H9 (cell line): Measurements from ENCODE around the gene ELANE. TPM values are rescaled to one million over a fixed set of nuclear protein-coding genes. Genes with fewer than 3 reads are reported as not detected.

Source experiments
- DNase-seq: peaks from one replicate; pipeline ENCODE4 v3.0.0-alpha.2; 2017
- H2AFZ ChIP-seq: one replicate; pipeline ENCODE4 v1.6.1; 2013; ENCODE audit warnings: mild to moderate bottlenecking, low read length, control low read depth, moderate library complexity
- H2AK5ac ChIP-seq: 2 replicates; pipeline ENCODE4 v1.6.1; 2013; ENCODE audit warnings: low read length, control low read depth, mixed read lengths; ENCODE audit not compliant: insufficient read length
- H2BK120ac ChIP-seq: one replicate; pipeline ENCODE4 v1.6.1; 2013; ENCODE audit warnings: low read depth, mild to moderate bottlenecking, low read length, control low read depth, inconsistent platforms; ENCODE audit not compliant: poor library complexity, severe bottlenecking
- H2BK12ac ChIP-seq: 2 replicates; pipeline ENCODE4 v1.6.1; 2013; ENCODE audit warnings: low read length, control low read depth, mixed read lengths, low read depth; ENCODE audit not compliant: insufficient read length
- H2BK15ac ChIP-seq: 2 replicates; pipeline ENCODE4 v1.6.1; 2013; ENCODE audit warnings: low read depth, low read length, control low read depth
- H2BK20ac ChIP-seq: one replicate; pipeline ENCODE4 v1.6.1; 2013; ENCODE audit warnings: low read depth, mild to moderate bottlenecking, low read length, control low read depth, inconsistent platforms; ENCODE audit not compliant: poor library complexity, severe bottlenecking
- H2BK5ac ChIP-seq: 2 replicates; pipeline ENCODE4 v1.6.1; 2013; ENCODE audit warnings: low read length, control low read depth, mixed read lengths; ENCODE audit not compliant: insufficient read length
- H3K14ac ChIP-seq: 2 replicates; pipeline ENCODE4 v1.6.1; 2013; ENCODE audit warnings: low read length, control low read depth; ENCODE audit not compliant: insufficient read depth
- H3K18ac ChIP-seq: 2 replicates; pipeline ENCODE4 v1.6.1; 2013; ENCODE audit warnings: low read depth, mild to moderate bottlenecking, mixed read lengths, low read length, control low read depth; ENCODE audit not compliant: insufficient read length
- H3K23ac ChIP-seq: 2 replicates; pipeline ENCODE4 v1.6.1; 2013; ENCODE audit warnings: low read length, control low read depth, mixed read lengths, low read depth; ENCODE audit not compliant: insufficient read length
- H3K23me2 ChIP-seq: 2 replicates; pipeline ENCODE4 v1.6.1; 2013; ENCODE audit warnings: low read depth, mild to moderate bottlenecking, mixed read lengths, low read length, control low read depth; ENCODE audit not compliant: insufficient read length, poor library complexity, severe bottlenecking
- H3K27ac ChIP-seq: 2 replicates; pipeline ENCODE4 v1.5.1; 2013; ENCODE audit warnings: low read length, control low read depth, mixed read lengths, low read depth; ENCODE audit not compliant: insufficient read length
- H3K27me3 ChIP-seq: 2 replicates; pipeline ENCODE4 v1.6.1; 2013; ENCODE audit warnings: low read length, control low read depth, inconsistent platforms; ENCODE audit not compliant: insufficient read depth
- H3K4ac ChIP-seq: 2 replicates; pipeline ENCODE4 v1.6.1; 2013; ENCODE audit warnings: low read depth, mild to moderate bottlenecking, control low read depth, inconsistent platforms, low read length, moderate library complexity
- H3K4me1 ChIP-seq: 2 replicates; pipeline ENCODE4 v1.6.1; 2013; ENCODE audit warnings: low read length, control low read depth, inconsistent platforms; ENCODE audit not compliant: insufficient read depth
- H3K4me2 ChIP-seq: 2 replicates; pipeline ENCODE4 v1.6.1; 2013; ENCODE audit warnings: low read length, control low read depth, mixed read lengths; ENCODE audit not compliant: insufficient read length, insufficient read depth
- H3K56ac ChIP-seq: 2 replicates; pipeline ENCODE4 v1.6.1; 2013; ENCODE audit warnings: low read depth, mild to moderate bottlenecking, mixed read lengths, low read length, control low read depth; ENCODE audit not compliant: insufficient read length
- H3K79me1 ChIP-seq: 2 replicates; pipeline ENCODE4 v1.6.1; 2013; ENCODE audit warnings: low read depth, mild to moderate bottlenecking, moderate library complexity, low read length, control low read depth, inconsistent platforms; ENCODE audit not compliant: insufficient read depth, poor library complexity, severe bottlenecking
- H3K79me2 ChIP-seq: 2 replicates; pipeline ENCODE4 v1.6.1; 2013; ENCODE audit warnings: low read length, control low read depth, inconsistent platforms; ENCODE audit not compliant: insufficient read depth
- H3K9ac ChIP-seq: 2 replicates; pipeline ENCODE4 v1.6.1; 2013; ENCODE audit warnings: low read length, control low read depth, mixed read lengths; ENCODE audit not compliant: insufficient read length; ENCODE audit errors: extremely low read depth
- H3K9me3 ChIP-seq: one replicate; pipeline ENCODE4 v1.6.1; 2013; ENCODE audit warnings: low read depth, low read length, inconsistent platforms; ENCODE audit not compliant: control insufficient read depth
- H3T11ph ChIP-seq: one replicate; pipeline ENCODE4 v1.6.1; 2013; ENCODE audit warnings: mild to moderate bottlenecking, low read length, control low read depth, inconsistent platforms
- H4K20me1 ChIP-seq: one replicate; pipeline ENCODE4 v1.6.1; 2013; ENCODE audit not compliant: control insufficient read depth, insufficient read length, insufficient read depth
- H4K5ac ChIP-seq: 2 replicates; pipeline ENCODE4 v1.6.1; 2013; ENCODE audit warnings: low read depth, mild to moderate bottlenecking, mixed read lengths, low read length, control low read depth; ENCODE audit not compliant: insufficient read length
- H4K8ac ChIP-seq: replicated peaks from 2 replicates; pipeline ENCODE4 v1.6.1; 2013; ENCODE audit warnings: low read length, control low read depth, mixed read lengths, low read depth; ENCODE audit not compliant: insufficient read length
- H4K91ac ChIP-seq: 2 replicates; pipeline ENCODE4 v1.6.1; 2013; ENCODE audit warnings: low read depth, mild to moderate bottlenecking, moderate library complexity, mixed read lengths, low read length, control low read depth; ENCODE audit not compliant: insufficient read length
- H3K27ac Mint-ChIP-seq, 3 experiments: 2 replicates in 2 of 3; 3 replicates in 1 of 3; pipeline ENCODE4 v1.8.0; 2020 to 2021; ENCODE audit warnings: mixed read lengths in 3 of 3, mild to moderate bottlenecking in 1 of 3, moderate library complexity in 1 of 3
- H3K27me3 Mint-ChIP-seq: 2 replicates; pipeline ENCODE4 v1.8.0; 2021; ENCODE audit warnings: low read depth, mild to moderate bottlenecking, moderate library complexity, mixed read lengths
- H3K36me3 Mint-ChIP-seq, 3 experiments: 2 replicates in 2 of 3; 3 replicates in 1 of 3; pipeline ENCODE4 v1.8.0; 2020 to 2021; ENCODE audit warnings: low read depth in 3 of 3, mixed read lengths in 3 of 3; ENCODE audit not compliant: insufficient read depth in 1 of 3
- H3K4me1 Mint-ChIP-seq, 2 experiments: 2 replicates each; pipeline ENCODE4 v1.8.0; 2020; ENCODE audit warnings: mixed read lengths in 2 of 2
- H3K4me3 Mint-ChIP-seq, 2 experiments: 2 replicates in 1 of 2; 3 replicates in 1 of 2; pipeline ENCODE4 v1.8.0; 2020 to 2021; ENCODE audit warnings: mild to moderate bottlenecking in 2 of 2, mixed read lengths in 2 of 2, moderate library complexity in 1 of 2
- H3K9me3 Mint-ChIP-seq, 2 experiments: 2 replicates in 1 of 2; 3 replicates in 1 of 2; pipeline ENCODE4 v1.8.0; 2020; ENCODE audit warnings: mild to moderate bottlenecking in 2 of 2, mixed read lengths in 2 of 2, moderate library complexity in 1 of 2
- WGBS: extraction: QIAGEN DNeasy Blood & Tissue Kit; methylation state at CpG from one replicate; pipeline ENCODE4 v1.1.7; 2013; ENCODE audit warnings: missing lambda C conversion rate, low lambda C conversion rate, mixed read lengths; ENCODE audit not compliant: insufficient read length; ENCODE audit errors: extremely low coverage; 5-methylcytosine and 5-hydroxymethylcytosine counted together
- total RNA-seq: library from RNA; stranded (reverse); gene quantifications from 2 replicates; pipeline ENCODE4 v1.2.1, GENCODE V29; 2021
- TF ChIP-seq, protein P1 (sequence below): fragments of 200-600 bp; sonication (generic); conservative IDR thresholded peaks from 3 replicates; pipeline ENCODE4 v1.8.0; 2021; ENCODE audit warnings: antibody characterized with exemption, mild to moderate bottlenecking

The ELANE gene
- total RNA-seq, 1 experiment from 2014 or later = not detected

DNA sequence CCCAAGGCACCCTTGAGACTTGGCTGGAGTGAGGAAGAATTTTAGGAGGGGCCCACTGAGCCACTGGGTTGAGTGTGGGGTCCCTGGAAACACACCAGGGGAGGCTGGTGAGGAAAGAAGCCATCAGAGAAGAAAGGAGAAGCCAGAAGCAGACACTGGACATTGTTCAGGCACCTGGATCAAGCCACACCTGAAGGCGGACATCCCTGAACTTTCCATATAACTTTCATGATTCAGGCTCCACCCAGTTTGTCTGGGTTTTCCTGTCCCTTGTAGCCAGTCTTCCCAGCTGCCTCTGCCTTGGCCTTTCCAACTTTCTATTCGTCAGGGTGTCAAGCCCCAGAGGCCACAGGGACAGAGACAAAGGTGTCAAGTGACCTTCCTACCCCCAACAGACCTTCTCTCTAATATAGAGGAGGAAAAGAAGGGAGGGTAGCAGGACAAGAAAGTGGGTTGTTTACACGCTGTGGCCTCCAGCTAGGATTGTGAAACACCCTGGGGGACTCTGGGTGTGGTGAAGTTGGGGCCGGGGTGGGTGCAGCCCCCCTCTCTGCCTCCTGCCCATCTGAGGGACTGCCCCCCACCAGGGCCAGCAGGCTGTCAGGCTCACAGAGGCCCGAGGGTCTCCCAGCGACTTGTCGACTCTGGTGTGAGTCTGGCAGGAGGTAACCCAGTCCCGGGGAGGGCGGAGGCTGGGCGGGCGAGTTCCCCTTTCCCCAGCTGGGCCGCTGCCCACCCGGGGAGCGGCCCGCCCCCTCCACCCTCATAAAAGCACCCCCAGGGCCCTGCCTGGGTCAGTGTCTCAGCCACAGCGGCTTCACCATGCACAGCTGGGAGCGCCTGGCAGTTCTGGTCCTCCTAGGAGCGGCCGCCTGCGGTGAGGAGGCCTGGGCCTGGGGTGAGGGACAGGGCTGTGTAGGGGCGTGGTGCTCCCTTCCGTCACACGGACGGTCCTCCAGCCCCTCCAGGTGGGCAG lies 7.1 kb downstream of the ELANE start, which contains the start of gene CFD:
TSS of gene CFD (plus strand) at position 797 of the 976 bp plus-strand sequence. CDS start at position 823, 26 bp downstream.
- no peak within 1 kb of the TSS for H3K18ac ChIP-seq
- TF ChIP-seq, protein P1, sequence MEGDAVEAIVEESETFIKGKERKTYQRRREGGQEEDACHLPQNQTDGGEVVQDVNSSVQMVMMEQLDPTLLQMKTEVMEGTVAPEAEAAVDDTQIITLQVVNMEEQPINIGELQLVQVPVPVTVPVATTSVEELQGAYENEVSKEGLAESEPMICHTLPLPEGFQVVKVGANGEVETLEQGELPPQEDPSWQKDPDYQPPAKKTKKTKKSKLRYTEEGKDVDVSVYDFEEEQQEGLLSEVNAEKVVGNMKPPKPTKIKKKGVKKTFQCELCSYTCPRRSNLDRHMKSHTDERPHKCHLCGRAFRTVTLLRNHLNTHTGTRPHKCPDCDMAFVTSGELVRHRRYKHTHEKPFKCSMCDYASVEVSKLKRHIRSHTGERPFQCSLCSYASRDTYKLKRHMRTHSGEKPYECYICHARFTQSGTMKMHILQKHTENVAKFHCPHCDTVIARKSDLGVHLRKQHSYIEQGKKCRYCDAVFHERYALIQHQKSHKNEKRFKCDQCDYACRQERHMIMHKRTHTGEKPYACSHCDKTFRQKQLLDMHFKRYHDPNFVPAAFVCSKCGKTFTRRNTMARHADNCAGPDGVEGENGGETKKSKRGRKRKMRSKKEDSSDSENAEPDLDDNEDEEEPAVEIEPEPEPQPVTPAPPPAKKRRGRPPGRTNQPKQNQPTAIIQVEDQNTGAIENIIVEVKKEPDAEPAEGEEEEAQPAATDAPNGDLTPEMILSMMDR = no peak
- peak within 1 kb of the TSS; percentile 22 for H3K4me2 ChIP-seq
- H3K79me1 ChIP-seq = no peaks in the 10 kb centered on the region
- H3K27ac ChIP-seq = no peak within 1 kb of the TSS
- no peak within 1 kb of the TSS for H3K23ac ChIP-seq
- no peaks in the 10 kb centered on the region for H3K4me1 ChIP-seq
- no peaks in the 10 kb centered on the region for H3K9me3 ChIP-seq
- H3K79me2 ChIP-seq = no peaks in the 10 kb centered on the region
- no peak within 1 kb of the TSS for H3K56ac ChIP-seq
- peaks cover 3% of the 10 kb centered on the region; the same call in 1 of the 2 replicates for H3K27me3 ChIP-seq
- H2BK20ac ChIP-seq = no peak within 1 kb of the TSS
- H3K4ac ChIP-seq = no peak within 1 kb of the TSS
- H3K23me2 ChIP-seq = peaks cover 3% of the 10 kb centered on the region
- no peak within 1 kb of the TSS for H2BK12ac ChIP-seq
- no peak within 1 kb of the TSS for H2BK5ac ChIP-seq
- H3K4me3 Mint-ChIP-seq = peak within 1 kb of the TSS; percentile 30 to 44; a peak in 3 of 5 replicates
- H2AK5ac ChIP-seq = no peak within 1 kb of the TSS
- H3K14ac ChIP-seq = peak within 1 kb of the TSS; percentile 8; the same call in 1 of the 2 replicates
- no peak within 1 kb of the TSS for H3T11ph ChIP-seq
- no peak within 1 kb of the TSS for H2AFZ ChIP-seq
- H3K27ac Mint-ChIP-seq = no peak within 1 kb of the TSS
- peaks cover 0 to 7% of the 10 kb centered on the region in 2 experiments; a peak in 1 of 4 replicates for H3K4me1 Mint-ChIP-seq
- no peak within 1 kb of the TSS for H2BK120ac ChIP-seq
- no peaks in the 10 kb centered on the region for H3K36me3 Mint-ChIP-seq
- no peaks in the 10 kb centered on the region for H4K20me1 ChIP-seq
- peaks cover 43% of the 10 kb centered on the region for H3K27me3 Mint-ChIP-seq
- no peak within 1 kb of the TSS for H2BK15ac ChIP-seq
- H3K9ac ChIP-seq = no peak within 1 kb of the TSS
- WGBS = no CpG with 5 or more reads among the region's 24 CpGs
- peaks cover 0 to 2% of the 10 kb centered on the region in 2 experiments; a peak in 1 of 5 replicates for H3K9me3 Mint-ChIP-seq
- H4K91ac ChIP-seq = no peak within 1 kb of the TSS
- no peak within 1 kb of the TSS for H4K8ac ChIP-seq
- DNase-seq = no peak
- no peak within 1 kb of the TSS for H4K5ac ChIP-seq
